Dedifferentiated amniotic fluid mesenchymal stem cell (primary cell): ENCODE data around the gene EVI5L.

Source experiments
- DNase-seq: peaks from one replicate; pipeline ENCODE4 v3.0.0-alpha.2; 2016; ENCODE audit errors: extremely low spot score

The EVI5L gene

DNA sequence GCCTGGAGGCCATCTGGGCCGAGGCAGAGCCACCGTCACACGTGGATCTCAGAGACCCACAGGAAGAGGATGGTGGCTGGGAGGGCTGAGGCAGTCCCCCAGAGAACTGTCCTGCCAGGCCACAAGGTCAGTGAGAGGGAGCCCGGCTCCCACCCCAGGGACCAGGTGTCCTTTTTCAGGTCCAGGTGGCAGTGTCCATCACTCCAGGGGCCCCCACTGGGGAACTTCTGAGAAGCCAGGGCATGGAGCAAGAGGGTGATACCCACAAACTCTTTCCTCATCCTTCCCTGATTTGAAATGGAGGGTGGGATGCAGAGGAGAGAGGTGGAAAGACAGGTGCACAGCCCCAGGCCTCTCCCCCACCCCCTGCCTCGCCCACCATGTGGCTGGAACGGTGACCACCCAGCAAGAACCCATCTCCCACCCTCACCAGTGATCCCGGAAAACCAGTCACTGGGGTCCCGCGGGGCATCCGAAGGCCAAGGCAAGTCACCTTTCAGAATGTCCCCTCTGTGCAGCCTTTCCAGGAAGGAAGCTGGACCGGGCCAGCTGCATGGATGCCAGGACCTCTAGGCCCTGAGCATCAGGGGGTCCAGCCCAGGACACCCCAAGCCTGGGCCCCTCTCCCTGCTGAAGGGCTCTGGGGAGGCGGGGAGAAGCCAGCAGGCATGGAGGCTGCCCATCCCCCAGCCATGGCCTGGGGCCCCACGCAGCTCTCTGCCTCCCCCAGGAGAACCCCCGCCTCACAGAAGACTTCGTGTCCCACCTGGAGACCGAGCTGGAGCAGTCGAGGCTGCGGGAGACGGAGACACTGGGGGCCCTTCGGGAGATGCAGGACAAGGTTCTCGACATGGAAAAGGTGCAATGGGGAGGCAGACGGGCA is 30.1 kb downstream of the EVI5L start:
- no peak for DNase-seq

DNA sequence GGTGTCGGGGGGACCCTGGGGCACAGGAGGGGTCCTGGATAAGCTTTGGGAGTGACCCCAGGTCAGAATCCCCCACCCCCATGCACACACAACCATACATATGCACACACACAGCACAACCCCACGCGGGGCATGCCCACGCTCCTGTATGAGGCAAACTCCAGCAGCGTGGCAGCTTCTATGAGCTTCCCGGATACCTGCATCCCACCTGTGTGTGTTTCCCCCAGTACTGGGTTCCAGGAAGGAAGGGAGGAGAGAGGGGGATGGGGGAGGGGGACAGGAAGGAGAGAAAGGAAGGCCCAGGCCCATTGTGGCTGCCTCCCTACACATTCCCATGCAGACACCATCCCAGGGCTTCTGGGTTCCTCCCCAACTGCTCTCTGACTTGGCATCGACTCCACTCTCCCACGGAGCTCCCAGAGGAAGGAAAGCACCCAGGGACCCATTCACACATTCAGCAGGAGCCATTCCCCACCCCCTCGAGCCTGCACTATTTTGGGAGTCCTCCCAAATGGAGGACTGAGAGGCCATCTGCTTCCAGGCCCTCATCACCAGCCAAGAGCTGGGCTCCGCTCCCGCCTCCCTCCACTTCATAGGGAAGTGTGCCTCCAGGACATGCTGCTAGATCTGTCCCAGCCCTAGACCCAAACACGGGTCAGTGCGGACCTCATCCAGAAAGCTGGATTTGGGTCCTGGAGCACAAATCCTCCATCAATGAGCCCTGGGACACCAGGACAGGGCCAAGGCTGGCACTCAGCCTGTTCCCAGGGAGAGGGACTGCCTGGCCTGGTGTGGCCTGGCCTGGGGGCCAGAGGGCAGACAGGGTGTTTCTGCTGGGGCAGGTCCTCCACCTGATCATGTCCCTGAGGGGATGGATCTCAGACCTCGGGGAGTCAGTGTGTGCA is 30.9 kb downstream of the EVI5L start:
- DNase-seq = no peak

- DNase-seq = no peak
Observed at GRCh38 chr19:7861619-7862412, 31.8 kb downstream of the EVI5L start.

DNA sequence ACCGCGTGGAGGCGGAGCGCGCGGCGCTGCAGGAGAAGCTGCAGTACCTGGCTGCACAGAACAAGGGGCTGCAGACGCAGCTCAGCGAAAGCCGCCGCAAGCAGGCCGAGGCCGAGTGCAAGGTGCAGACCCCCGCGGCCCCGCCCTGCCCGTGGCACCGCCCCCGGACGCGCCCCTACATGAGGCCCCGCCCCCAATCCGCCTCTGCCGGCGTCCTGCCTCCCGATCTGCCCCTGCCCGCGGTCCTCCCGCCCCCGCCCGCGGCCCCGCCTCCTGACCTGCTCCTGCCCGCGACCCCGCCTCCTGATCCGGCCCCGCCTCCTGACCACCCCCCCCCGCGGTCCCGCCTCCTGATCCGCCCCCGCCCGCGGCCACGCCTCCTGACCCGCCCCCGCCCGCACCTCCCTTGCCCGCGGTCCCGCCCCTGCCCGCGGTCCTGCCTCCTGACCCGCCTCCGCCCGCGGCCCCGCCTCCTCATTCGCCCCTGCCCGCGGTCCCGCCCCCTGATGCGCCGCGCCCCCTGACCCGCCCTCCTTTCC is 32.5 kb downstream of the EVI5L start:
- no peak for DNase-seq

- no peak for DNase-seq
Observed at GRCh38 chr19:7863157-7863970, 33.3 kb downstream of the EVI5L start.

GRCh38 chr19:7863971-7864689 is 34.1 kb downstream of the EVI5L start:
- DNase-seq = no peak

GRCh38 chr19:7864690-7865074 is 34.7 kb downstream of the EVI5L start:
- no peak for DNase-seq

GRCh38 chr19:7865262-7865911 is 35.4 kb downstream of the EVI5L start:
- DNase-seq = no peak

- no peak for DNase-seq
Observed at GRCh38 chr19:7866399-7867091, 36.5 kb downstream of the EVI5L start.

DNA sequence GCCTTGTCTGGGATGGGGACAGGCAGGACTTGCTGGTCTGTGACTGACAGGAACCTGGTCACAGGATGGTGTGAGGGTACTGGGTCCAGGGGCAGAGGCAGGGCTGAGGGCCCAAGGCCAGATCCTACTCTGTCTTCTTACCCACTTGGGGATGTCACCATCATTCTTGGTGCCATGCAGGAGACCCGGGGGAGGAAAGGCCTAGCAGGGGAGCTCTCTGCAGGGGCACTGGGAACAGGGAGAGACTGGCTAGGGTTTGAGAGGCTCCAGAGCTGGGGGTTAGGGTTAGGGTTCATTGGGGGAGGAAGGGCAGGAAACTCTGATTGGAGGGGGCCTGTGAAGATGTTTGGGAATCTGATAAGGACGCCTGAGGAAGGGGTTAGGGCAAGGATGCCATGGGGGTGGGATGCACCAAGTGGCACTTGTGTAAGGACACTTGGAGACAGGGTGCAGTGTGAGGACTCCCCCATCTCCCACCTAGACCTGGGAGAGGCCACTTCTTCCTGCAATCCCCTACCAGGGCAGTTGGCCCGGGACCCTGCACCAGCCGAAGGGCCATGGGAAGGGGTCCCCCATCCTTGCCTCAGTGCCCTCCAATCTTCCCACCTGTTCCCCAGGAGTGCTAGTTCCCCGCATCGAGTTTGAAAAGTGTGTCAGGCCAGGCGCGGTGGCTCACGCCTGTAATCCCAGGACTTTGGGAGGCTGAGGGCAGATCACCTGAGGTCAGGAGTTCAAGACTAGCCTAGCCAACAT is 37.2 kb downstream of the EVI5L start:
- DNase-seq = no peak

GRCh38 chr19:7868326-7868670 is 38.3 kb downstream of the EVI5L start:
- DNase-seq = no peak

GRCh38 chr19:7868671-7869452 is 38.8 kb downstream of the EVI5L start:
- DNase-seq = no peak

- DNase-seq = no peak
Observed at GRCh38 chr19:7869453-7869909, 39.5 kb downstream of the EVI5L start.

DNA sequence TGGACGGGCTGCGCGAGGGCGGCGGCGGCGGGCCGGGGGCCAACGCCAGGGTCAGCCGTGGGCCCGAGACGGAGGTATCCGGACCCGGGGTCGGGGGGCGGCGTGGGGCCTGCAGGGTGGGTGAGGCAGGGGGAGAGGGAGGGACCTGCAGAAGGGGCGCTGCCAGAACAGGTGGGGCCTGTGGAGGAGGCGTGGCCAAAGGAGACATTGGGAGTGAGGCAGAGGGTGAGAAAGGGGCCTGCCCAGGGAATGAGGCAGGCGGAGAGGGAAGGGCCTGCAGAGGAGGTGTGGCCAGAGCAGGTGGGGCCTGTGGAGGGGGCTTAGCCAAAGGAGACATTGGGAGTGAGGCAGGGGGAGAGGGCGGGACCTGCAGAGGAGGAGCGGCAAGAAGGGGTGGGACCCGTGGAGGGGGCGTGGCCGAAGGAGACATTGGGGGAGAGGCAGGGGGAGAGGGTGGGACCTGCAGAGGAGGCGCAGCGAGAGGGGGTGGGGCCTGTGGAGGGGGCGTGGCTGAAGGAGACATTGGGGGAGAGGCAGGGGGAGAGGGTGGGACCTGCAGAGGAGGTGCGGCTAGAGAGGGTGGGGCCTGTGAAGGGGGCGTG is 40.0 kb downstream of the EVI5L start:
- DNase-seq = no peak

DNA sequence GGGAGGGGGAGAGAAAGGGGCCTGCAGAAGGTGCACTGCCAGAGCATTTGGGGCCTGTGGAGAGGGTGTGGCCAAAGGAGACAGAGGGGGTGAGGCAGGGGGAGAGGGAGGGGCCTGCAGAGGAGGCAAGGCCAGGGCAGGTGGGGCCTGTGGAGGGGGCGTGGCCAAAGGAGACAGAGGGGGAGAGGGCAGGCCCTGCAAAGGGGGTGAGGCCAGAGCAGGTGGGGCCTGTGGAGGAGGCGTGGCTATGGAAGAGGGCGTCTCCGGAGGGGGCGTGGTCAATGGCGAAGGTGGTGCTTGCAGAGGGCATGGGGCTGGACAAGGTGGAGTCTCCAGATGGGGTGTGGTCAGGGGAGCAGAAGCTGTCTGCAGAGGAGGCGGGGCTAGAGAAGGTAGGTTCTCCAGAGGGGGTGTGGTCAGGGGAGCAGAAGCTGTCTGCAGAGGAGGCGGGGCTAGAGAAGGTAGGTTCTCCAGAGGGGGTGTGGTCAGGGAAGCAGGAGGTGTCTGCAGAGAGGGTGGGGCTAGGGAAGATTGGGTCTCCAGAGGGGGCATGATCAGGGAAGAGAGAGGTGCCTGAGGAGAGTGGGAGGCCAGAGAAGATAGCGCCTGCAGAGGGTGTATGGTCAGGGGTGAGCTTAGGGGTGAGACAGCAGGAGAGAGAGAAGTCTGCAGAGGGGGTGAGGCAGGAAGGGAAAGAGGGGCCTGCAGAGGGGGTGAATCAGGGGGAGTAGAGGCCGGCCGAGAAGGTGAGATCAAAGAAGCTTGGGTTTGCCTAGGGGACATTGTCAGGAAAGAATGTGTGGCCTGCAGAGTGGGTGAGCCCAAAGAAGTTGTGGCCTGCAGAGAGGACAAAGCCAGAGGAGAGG is 40.8 kb downstream of the EVI5L start:
- no peak for DNase-seq
